NOMO-1 (cell line): ENCODE measurements around the gene LMOD3.

Experiments used
- DNase-seq, 2 experiments: peaks; one replicate each; lab custom pipeline; 2025; ENCODE audit not compliant: unreplicated experiment in 2 of 2; lab: John Stamatoyannopoulos, UW

LMOD3 gene

DNA sequence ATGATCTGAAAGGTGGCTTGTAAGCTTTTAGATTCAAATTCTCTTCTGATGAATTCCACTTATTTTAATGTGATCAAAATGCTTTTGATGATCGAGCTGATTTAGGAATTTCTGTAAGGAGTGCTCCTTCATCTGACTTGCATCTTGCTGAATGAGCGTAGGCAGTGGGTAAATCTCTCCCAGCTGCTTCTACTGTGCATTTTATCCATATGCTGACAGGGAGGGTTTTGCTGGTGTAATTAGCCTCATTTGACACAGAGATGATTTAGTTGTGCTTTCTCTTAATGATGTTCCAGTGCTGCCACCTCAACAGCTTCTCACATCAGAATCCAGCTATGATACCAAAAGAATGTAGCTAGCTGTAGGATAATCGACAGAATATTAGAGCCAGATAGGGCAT, 3.8 kb upstream of the LMOD3 start:
- DNase-seq, result no peak

DNA sequence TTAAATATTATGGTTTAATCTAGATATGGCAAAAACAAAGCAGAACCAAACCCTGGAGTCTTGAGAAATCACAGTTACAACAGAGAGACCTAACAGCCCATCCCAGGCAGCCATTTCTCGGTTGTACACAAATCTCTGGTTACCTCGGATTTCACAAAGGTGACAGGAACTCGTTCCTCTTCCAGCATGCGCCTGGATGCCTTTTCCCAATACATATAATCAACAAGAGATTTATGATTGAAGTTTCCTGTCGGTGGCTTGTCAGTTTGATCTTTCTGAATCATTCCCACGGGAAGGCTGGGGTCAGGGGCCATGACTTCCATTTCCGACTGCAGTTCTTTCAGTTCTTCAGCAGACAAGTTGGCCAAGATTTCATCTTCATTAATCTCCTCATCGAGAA, 445 bp downstream of the LMOD3 start:
- peak in 1 of 2 experiments; percentile 34 for DNase-seq

DNA sequence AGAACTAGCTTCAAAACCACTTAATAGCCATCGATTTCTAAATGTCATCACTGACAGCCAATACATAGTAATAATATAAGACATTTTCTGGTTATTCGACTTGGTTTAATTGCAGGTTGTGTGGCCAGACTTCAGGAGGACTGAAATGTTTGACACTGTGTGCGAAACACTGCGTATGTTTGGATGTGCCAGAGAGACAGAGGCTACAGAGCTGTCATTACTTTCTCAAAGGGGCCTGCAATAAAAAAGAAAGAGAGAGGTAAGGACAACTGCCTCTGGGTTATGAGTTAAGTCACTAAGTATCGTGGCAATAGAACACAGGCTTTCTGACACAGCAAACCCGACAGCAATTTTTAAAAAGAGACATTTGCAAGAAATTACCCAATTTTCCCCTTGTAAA, 882 bp downstream of the LMOD3 start:
- no peak for DNase-seq

DNA sequence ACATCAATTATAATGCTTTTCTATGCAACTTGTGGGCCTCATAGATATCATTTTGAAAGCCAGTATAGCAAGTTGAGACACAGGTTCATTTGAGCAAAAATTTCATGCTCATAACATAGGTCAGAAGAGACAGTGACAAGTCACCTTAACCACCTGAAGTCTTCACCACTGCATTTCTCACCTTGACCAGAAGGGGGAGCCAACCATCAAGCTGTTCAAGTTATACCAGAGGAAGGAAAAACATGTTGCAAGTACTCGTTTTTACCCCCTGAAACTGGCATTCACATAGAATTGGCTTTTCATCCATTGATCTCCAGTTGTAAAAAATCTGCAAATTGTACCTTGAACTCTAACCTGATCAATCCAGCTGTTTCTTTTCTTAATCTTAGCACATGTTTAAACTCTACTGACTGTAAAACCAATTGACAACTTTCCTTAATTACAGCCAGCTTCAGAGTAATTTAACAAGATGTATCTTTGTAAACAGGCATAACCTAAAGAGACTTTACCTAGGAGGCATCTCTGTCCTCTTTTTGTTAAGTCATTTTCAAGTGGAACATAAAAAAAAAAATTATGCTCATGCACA, 1.4 kb downstream of the LMOD3 start:
- peak; percentile 17 to 60 for DNase-seq

DNA sequence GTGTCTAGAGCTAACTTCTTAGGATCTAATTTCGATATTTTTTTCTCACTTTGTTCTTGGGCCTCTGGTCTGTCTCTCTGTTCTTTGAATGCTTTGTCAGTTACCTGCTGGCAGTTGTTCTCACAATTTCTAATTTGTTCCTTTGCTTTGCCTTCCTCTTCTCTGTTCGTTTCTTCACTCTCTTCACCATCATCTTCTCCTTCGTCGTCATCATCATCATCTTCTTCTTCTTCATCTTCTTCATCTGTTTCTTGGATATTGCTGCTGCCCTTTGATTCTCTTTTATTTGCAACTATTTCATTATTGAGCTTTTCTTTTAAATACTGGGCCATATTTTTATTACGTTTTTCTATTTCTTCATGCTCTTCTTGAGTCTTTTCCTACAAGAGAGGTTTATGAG, 2.7 kb downstream of the LMOD3 start:
- DNase-seq, result no peak

DNA sequence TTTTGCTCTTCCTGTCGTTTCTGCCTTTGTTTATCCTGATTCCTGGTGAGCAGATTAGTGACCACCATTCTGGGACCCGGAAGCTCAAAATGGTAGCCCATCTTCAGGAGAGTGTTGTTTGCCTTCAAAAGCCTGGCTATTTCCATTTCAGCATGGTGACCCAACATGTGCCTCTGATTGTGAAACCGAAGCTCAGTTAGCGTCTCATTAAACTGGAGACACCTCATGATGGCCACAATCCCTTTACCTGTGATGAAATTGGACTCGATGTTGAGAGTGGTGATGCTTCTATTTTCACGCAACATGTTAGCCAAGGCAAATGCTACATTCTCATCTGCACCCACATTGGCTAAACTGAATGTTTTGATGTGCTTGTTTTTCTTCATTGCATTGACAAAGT, 3.3 kb downstream of the LMOD3 start:
- no peak for DNase-seq

DNA sequence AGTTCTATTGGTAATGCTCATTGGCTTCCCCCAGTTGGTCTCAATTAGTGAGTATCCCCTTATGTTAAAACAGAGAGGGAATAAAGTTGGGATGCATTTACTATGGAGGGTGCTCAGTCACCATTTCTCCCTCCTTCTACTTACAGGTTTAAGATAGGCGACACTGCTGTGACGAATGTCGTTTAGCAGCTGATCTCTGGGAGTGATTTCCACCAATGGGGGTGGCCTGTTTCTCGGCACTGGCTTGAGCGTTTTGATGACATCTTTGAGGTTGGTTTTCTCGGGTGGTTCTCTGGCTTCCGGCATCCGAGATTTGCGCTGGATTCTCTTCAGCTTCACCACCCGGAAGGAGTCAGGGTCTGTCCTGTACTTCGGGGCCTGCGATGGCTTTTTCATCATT, 3.8 kb downstream of the LMOD3 start:
- DNase-seq, result no peak

DNA sequence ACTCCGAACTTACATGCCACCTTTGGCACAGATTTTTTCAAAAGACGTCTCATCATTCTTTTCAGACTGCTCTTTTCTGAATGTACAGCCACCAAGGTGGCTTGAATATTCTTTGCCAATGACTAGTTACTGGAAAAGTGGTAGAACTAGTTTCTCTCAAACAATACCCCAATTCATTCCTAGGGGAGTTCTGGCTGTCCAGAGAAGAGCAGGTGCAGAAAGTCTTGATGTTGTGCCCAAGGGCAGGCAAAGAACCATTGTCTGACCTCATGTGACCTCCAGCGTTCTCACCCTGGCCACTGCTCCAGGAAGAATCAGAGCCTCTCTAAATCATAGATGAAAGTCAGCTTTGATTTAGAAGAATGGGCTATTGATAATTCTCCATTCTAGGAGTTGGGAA, 5.5 kb downstream of the LMOD3 start:
- no peak for DNase-seq

DNA sequence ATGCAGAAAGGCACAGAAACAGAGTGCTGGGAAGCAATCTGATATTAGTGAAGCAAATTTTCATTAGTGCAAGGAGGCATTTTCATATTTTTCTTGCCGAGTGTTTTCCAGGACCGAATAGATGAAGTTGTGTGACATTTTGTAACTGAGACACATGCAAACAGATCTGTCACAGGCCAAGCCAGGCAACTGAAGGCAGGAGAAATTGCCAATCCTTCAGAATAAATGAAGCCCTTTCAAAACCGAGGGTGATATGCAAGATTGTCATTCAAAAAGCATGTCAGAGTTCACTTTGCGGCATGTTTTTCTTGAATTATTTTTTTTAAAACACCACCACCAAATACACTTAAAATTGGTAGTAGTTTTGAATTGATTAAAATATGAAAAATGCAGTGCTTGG, 6.2 kb downstream of the LMOD3 start:
- no peak for DNase-seq

DNA sequence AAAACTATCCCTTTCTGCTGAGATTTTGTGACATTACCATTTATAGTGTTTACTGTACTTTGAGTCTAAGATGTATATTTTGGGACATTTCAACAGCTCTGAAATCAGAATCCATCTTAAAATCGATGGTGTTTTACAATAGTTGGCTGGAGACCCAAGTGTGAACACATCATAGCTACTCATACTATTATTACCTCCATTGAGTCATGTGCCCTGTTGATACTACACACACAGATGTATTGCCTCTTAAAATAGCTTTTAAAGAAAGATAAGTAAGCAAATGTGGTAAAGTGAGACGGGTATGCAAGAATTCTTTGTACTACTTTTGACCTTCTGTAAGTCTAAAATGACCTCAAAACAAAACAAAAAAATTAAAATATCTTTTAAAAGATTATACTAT, 6.7 kb downstream of the LMOD3 start:
- no peak for DNase-seq

DNA sequence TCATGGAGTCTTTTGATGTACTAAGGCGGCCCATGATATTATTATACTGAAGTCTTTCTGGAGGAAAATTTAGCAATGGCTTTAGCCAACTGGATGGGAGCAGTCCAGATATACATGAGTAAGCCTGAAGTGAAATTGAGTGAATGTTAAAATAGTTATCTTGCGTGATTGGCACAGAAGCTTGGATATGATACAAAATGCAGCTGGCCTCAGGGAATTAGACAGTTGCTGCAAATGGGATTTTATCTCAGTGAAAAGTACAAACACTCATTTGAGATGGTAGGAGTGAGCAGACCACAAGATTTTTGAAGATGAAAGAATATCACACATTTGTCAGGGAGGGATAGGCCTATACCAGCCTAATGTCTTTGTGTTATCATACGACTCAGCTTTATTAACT, 8.9 kb downstream of the LMOD3 start:
- DNase-seq, result no peak

DNA sequence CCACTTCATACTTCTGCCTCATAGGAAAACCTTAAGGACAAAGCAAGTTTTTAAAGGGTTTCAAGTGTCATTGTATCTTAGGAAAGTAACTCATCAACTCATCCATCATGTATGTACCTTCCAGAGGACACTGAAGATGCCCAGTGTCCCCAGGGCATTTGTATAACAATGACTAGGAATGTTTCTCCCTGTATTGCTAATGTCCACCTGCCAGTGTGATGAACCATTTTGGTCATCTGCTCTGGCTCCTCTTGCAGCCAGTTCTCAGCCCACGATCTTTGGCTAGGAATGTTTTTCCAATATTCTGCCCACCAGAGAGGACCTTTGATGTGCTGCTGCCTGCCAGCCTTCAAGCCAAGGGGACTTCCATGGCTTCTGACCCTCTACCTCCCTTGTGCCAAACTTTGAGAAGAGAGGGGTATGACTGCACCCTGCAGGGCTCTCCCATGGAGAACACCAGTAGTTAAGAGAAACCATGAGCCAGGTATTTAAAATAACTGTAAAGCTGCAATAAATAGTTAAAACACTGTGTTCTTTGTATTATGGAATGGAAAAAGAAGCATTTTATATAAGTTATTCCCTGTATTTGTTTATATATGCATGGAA, 11.4 kb downstream of the LMOD3 start:
- DNase-seq, result no peak

DNA sequence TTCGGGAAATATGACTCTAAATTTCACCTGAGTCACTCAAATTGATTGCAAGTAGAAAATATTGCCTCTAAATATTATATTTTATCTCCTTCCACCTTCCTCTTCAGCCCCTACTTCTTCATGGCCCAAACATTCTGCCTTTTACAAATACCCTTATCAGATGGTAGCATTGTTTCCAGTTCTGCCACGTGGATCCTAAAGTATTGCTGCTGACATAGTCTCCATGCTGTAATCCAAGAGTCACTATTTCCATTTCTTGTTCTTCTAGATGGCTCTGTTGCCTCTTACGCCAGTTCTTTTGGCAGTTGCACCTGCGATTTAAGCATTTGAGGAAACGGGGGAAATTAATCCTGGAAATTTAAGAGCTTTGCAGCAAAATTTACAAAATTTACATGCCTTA, 13.6 kb downstream of the LMOD3 start:
- no peak for DNase-seq

DNA sequence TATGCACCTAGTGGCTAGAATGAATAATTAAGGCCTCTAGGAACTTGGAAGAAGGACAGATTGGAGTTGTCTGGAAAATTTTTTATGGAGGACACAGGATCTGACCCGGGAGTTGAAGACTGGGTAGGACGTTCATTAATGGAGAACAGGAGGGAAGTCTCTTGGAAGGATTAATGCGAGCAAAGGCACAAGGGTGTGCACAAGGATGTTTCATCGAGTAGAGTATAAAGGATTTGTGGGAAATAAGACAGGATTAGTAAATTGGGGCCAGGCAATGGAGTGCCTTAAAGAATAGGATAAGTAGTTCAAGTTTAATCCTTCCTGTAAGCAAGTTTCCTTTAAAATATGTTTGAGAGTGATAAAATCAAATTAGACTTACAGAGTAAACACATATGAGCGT, 14.6 kb downstream of the LMOD3 start:
- no peak for DNase-seq

DNA sequence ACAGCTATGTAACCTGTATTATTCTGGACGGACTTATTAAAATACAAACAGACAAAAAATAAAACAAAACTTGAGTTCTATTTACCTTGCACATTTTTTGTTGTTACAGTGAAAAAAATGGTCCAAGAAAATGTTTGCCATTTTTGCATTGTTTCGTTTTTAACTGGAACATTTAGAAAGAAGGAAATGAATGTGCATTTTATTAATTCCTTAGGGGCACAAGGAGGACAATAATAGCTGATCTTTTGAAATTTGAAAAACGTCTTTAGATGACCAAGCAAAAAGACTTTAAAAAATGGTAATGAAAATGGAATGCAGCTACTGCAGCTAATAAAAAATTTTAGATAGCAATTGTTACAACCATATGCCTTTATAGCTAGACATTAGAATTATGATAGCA, 17.1 kb downstream of the LMOD3 start:
- no peak for DNase-seq

DNA sequence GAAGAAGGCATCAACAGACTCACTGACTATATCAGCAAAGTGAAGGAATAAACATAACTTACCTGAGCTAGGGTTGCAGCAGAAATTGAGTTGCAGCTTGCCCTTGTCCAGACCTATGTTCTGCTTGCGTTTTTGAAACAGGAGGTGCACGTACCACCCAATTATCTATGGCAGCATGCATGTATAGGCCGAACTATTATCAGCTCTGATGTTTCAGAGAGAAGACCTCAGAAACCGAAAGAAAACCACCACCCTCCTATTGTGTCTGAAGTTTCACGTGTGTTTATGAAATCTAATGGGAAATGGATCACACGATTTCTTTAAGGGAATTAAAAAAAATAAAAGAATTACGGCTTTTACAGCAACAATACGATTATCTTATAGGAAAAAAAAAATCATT, 17.8 kb downstream of the LMOD3 start:
- no peak for DNase-seq

DNA sequence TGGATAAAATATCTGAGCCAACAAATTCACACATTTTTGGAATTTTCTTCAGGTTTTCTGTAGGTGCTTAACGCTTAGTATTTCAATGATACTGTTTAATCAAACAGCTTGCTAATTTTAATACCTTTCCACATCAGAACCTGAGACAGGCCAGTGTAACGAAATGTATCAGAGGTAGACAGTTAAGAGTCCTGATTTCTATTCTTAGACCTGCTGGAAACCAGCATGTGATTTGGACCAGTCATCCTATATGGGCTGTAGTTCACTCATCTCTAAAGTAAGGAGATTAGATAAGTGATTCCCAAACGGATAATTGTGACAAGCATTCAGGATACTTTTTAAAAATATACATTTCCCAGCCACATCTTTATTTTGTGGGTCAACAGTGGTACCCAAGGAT, 19.3 kb downstream of the LMOD3 start:
- no peak for DNase-seq

DNA sequence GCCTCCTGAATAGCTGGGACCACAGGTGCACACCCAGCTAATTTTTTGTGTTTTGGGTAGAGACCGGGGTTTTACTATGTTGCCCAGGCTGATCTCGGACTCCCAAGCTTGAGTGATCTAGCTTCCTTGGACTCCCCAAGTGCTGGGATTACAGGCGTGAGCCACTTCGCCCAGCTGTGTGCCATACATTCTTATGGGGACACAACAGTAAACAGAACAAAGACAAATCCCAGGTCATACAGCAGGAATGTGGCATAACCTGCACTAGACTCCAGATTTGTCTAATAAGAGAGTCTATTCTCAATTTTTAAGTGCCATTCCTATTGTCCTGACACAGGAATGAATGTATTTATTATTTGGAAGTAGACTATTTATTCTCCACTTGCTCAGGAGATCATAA, 20.0 kb downstream of the LMOD3 start:
- DNase-seq, result no peak

DNA sequence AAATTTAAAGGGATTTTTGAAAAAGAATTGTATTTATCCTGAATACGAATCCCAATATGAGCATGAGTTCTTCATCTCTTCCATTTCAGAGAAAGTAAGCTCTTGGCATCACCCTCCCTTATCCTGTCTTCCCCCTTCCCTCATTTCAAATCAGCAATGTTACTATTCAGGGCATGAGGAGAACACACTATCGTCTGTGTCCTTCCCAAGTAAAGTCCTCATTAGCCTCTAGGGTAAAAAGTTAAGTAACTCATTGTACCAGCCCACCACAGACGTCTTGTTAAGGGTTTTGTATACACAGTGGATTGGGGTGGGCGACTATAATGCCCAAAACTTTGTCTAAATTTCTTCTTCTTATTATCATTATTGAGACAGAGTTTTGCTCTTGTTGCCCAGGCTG, 22.8 kb downstream of the LMOD3 start:
- DNase-seq, result no peak

DNA sequence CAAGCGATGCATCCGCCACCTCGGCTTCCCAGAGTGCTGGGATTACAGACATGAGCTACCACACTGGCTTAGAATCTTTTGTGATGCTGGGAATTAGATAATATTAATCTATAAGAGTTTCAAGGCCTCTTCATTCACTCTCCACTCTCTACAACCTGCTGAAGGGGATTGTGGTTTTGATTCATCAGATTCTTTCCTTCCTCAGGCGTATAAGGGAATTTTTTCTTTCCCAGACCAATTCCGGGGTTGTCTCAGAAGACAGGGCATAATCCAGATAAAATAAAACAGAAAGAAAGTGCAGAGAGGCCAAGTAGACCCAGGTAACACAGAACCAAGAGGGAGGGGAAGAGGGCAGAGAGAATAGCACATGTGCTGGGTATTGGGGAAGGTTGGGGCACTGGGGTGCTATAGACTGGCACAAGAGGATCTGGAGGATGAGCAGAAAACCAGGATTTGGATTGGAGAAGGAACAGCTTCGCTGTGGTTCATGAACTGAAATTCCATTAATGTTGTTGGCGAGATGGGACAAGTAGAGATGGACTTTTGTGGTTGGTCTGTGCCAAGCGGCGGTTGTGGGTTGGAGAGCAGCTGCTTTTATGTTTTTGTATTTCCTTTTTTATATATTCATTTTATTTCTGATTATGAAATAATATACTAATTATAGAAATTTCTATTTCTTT, 24.8 kb downstream of the LMOD3 start:
- no peak for DNase-seq

DNA sequence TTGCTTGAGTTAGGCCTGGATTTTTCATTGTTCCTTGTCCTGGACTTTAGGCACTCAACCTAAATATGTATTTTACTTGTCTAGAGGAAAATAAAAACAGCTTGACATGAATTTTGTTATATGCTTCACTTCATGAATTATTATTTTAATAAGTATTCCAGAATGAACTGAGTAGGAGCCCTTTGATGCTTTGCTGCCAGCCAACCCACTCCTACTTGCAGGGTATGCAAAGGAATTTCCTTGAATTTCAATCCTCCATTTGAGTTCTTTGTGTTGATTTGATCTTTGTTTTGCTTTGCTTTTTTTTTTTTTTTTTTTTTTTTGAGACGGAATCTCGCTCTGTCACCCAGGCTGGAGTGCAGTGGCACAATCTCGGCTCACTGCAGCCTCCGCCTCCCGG, 26.1 kb downstream of the LMOD3 start:
- no peak for DNase-seq

DNA sequence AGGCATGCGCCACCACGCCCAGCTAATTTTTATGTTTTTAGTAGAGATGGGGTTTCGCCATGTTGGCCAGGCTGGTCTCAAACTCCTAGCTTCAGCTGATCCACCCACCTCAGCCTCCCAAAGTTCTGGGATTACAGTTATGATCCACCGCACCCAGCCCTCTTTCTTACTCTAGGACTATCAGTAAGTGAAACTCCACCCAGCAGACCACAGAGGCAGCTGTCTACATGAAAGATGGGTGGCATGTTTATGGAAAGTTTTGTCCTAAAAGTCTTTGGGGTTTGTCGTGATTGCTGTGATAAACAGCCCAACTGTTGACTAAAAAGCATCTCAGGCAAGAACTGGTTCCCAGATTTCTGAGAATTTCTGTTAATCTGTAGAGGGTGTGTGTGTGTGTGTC, 26.8 kb downstream of the LMOD3 start:
- DNase-seq, result no peak
